ENCODE results near the gene PRAME. TPM values are rescaled to one million over a fixed set of nuclear protein-coding genes. Genes with fewer than 3 reads are reported as not detected.
"Not testable (repeated sequence)": the region's sequence is repeated elsewhere in the genome, so short reads cannot be mapped to it uniquely, and the experiment has no call there.

The PRAME gene
- polyA plus RNA-seq, 3 donors = 0.10 TPM; not detected in 2

DNA sequence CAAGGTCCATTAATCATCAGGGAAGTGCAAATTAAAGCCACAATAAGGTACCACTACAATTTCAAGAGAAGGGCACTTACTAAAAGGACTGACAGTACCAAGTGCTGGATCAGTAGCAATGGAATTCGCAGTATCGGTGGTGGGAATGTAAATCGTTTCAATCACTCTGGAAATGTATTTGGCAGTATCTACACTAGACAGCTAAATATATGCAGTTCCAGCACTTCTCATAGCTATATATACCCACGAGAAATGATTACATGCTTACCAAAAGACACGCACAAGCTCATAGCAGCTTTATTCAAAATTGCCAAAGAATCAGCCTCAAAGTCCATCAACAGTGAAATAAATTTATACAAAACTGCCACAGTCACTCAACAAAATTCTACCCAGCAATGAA is 46.1 kb downstream of the PRAME start:
- no peak overlapping the region for H3K27ac ChIP-seq (ENCODE audit: low read depth, low read length)

DNA sequence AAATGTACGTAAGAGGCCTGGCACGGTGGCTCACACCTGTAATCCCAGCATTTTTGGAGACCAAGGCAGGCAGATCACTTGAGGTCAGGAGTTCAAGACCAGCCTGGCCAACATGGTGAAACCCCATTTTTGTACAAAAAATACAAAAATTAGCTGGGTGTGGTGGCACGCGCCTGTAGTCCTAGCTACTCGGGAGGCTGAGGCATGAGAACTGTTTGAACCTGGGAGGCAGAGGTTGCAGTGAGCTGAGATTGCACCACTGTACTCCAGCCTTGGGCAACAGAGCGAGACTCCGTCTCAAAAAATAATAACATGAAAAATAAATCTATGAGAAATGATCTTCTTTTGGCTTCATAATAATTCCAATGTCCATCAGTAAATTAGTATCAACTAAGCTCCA is 48.2 kb downstream of the PRAME start:
- H3K27ac ChIP-seq (ENCODE audit: low read depth, low read length) = not testable (repeated sequence)
- 92 to 94% (median 94%) methylated on average over 7 of the region's 7 CpGs for WGBS, 3 donors

More for the DNA sequence above, 46.1 kb downstream of the PRAME start:
- WGBS, 3 donors = 72 to 74% (median 74%) methylated on average over 5 of the region's 5 CpGs

- not testable (repeated sequence) for H3K27ac ChIP-seq (ENCODE audit: low read depth, low read length)
- 93 to 96% (median 95%) methylated on average over 6 of the region's 6 CpGs for WGBS, 3 donors
These were observed 49.2 kb downstream of the PRAME start for GRCh38 chr22:22509912-22510311.

- no peak within 1 kb of the TSS for H3K27ac ChIP-seq (ENCODE audit: low read depth, low read length)
- 2 to 3% (median 3%) methylated on average over 56 to 72 of the region's 72 CpGs for WGBS, 3 donors
These were observed 50.5 kb downstream of the PRAME start, which contains the start of gene ZNF280B for GRCh38 chr22:22508274-22509176. TSS of gene ZNF280B (minus strand) at chr22:22508742. CDS start at chr22:22489398, 19,344 bp downstream.

- 31 to 32% (median 31%) methylated on average over 13 of the region's 13 CpGs for WGBS, 3 donors
- H3K27ac ChIP-seq (ENCODE audit: low read depth, low read length) = no peak overlapping the region
These were observed 51.3 kb downstream of the PRAME start for GRCh38 chr22:22507743-22508273.

GRCh38 chr22:22506736-22507135 is 52.3 kb downstream of the PRAME start:
- 91 to 100% (median 100%) methylated on average over 1 of the region's 1 CpG for WGBS, 3 donors

GRCh38 chr22:22498267-22498666 is 60.8 kb downstream of the PRAME start:
- H3K27ac ChIP-seq (ENCODE audit: low read depth, low read length) = no peak overlapping the region
- WGBS, 3 donors = 67 to 84% (median 74%) methylated on average over 2 of the region's 2 CpGs

More at GRCh38 chr22:22506736-22507135, 52.3 kb downstream of the PRAME start:
- no peak overlapping the region for H3K27ac ChIP-seq (ENCODE audit: low read depth, low read length)

Other genes with a start within 250 kb of the PRAME start
- under 1 TPM in 2 of 3 donors, not detected in 1; 0.09 to 0.15 TPM for gene ZNF280B, start 50.5 kb downstream of the PRAME start, polyA plus RNA-seq
- not detected for gene ZNF280A, start 39.0 kb downstream of the PRAME start, polyA plus RNA-seq
- gene GGTLC2, start 85.3 kb upstream of the PRAME start, polyA plus RNA-seq = not detected

Data from adipose tissue (tissue), 3 donors.